ENCODE measurements around the gene ZNF469.

ZNF469 gene

DNA sequence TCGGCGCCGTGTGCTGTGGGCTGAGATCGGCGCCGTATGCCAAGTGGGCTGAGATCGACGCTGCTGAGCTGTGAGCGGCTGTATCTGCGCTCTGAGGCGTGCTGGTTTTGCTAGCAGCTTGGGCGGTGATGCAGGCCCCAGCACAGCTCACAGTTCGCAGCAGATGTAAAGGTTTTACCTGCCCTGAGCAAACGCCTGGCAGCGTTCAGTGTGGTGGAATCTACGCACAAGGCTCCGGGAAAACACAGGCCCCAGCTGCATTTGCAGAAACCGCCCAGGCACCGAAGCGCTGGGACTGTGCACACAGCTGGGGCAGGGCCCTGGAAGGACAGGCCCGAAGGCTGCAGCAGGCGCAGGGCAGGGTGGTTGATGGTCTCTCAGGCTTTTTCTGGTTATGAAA, 8.0 kb upstream of the ZNF469 start:
- TF ChIP-seq, protein P1, sequence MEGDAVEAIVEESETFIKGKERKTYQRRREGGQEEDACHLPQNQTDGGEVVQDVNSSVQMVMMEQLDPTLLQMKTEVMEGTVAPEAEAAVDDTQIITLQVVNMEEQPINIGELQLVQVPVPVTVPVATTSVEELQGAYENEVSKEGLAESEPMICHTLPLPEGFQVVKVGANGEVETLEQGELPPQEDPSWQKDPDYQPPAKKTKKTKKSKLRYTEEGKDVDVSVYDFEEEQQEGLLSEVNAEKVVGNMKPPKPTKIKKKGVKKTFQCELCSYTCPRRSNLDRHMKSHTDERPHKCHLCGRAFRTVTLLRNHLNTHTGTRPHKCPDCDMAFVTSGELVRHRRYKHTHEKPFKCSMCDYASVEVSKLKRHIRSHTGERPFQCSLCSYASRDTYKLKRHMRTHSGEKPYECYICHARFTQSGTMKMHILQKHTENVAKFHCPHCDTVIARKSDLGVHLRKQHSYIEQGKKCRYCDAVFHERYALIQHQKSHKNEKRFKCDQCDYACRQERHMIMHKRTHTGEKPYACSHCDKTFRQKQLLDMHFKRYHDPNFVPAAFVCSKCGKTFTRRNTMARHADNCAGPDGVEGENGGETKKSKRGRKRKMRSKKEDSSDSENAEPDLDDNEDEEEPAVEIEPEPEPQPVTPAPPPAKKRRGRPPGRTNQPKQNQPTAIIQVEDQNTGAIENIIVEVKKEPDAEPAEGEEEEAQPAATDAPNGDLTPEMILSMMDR (conservative IDR thresholded peaks at IDR 0.05; ENCODE audit: low read depth, low read length), result no peak
- no peak overlapping the region for H3K4me3 ChIP-seq (ENCODE audit: low read depth, low read length)
- no peak for DNase-seq (ENCODE audit: low read depth)

DNA sequence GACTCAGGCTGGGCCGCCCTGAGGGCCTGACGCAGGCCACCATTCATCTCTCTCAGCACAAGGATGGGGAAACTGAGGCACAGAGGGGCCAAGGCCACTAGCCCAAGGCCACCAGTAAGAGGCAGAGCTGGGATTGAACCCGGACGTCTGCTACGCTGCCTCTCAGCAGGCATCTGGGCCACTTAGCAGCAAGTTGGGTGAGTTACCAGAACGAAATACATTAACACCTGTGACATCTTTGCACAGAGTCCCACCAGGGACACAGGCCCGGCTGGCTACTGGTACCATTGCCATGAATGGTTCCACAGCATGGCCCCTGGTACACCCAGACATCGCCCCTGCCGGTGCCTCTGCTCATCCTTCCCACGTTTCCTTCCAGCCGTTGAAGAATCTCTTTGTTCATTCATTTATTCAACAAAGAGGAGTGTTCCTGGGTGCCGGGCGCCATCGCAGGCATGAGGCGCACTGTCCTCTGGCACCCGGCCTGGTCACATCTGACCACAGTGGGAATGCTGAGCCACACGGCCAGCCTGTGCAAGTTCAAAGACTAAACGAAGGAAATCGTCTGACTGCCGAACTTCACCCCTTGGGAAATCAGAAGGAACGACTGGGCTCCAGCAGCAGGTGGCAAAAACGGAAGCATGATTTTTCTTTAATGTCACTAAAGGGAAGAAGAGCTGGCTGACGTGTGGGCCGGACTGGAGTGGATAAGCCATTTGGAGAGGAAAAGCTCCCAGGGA, 7.4 kb upstream of the ZNF469 start:
- H3K4me3 ChIP-seq (ENCODE audit: low read depth, low read length), result no peak overlapping the region
- TF ChIP-seq, protein P1 (conservative IDR thresholded peaks at IDR 0.05; ENCODE audit: low read depth, low read length), result no peak
- no peak for DNase-seq (ENCODE audit: low read depth)

DNA sequence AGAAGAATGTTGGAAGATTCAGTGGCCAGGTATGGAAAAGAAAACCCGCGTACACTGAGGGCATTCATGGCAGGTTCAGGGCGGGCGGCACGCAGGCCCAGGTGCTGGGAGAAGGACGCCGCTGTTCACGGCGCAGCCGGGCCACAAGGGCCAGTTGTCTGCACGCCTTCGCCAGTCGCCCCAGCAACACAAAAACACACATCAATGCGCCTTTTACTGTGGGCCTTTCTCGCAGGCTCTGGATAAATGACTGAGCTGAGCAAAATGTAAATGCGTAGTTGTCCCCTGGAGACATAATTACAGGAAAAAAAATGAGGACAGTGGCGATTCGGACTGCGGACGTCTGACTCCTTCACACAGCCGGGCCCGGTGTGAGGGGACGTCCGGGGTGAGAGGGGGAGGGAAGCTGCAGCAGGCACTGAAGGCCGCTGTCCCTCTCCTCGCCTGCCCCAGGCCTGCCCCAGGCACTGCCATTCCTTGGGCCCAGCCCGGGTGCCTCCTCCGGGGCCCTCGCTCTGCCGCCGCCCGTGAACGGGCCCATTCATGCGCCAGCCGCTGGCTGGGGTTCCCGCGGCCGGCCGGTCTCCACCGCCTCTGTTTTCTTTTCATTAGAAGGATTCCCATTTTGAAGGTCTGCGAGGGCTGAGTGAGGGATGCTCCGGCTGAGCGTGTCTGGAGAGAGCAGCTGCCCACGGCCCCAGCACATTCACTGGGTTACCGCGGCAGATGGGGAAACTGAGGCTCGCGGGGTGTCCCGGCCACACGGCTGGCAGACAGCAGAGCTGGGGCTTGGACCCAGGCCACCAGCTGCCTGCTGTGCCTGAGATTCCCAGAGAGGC, 6.5 kb upstream of the ZNF469 start:
- no peak overlapping the region for H3K4me3 ChIP-seq (ENCODE audit: low read depth, low read length)
- DNase-seq (ENCODE audit: low read depth), result no peak
- TF ChIP-seq, protein P1 (conservative IDR thresholded peaks at IDR 0.05; ENCODE audit: low read depth, low read length), result no peak

DNA sequence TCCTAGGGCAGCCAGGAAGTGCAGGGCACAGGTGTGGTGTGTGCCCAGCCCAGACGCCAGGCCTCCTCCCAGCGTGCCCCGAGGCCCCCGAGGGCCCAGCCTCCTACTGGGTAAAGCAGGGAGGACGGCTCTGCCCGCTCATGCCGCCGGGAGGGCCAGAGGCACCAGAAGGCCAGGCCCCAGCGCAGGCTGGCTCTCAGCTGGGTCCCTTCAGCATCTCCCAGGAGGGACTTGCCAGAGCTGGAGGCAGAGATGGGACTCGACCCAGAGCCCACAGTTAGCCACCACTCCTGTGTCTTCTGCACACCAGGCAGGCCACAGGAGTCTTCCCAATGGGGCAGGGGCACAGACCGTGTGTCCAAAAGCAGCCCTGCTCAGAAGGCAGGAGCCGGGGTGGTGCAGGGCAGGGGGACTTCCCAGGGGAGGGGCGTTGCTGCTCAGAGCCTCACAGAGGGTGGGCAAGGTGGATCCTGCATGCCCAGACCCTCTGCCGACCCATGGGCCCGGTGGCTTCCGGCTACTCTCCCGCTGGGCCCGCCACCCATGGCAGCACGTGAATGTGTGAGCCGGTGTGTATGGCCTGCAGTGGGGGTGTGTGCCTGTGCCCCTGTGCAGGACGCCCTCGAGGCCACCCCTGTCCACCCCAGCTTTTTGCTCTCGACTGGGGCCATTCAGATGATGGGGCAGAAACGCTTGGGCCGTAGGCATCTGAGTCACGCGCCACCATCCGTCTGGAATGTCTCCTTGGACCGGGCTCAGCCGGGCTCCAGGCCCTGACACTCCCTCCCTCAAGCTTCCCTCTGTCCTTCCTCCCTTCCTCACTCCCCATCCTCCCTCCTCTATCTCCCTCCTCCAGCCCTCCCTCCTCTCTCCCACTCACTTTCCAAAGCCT, 5.7 kb upstream of the ZNF469 start:
- DNase-seq (ENCODE audit: low read depth), result no peak
- no peak overlapping the region for H3K4me3 ChIP-seq (ENCODE audit: low read depth, low read length)
- TF ChIP-seq, protein P1 (conservative IDR thresholded peaks at IDR 0.05; ENCODE audit: low read depth, low read length), result no peak

DNA sequence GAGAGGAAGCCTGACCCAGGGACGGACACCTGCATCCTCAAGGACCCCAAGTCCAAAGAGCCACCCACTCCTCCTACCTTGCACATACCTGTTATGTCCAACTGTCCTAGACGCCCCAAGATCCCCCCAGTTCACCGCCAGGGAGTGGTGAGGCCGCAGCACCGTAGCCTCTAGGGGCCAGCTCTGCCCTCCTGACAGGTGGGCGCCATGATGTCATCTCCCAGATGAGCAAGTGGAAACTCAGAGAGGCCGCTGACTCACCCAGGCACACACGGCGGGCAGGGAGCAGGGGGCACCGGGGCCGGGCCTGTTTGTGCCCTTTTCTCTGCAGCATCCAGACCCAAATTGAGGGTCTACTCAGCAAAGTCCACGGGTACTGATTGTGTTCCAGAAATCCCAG, 4.8 kb upstream of the ZNF469 start:
- no peak for DNase-seq (ENCODE audit: low read depth)
- TF ChIP-seq, protein P1 (conservative IDR thresholded peaks at IDR 0.05; ENCODE audit: low read depth, low read length), result no peak
- H3K4me3 ChIP-seq (ENCODE audit: low read depth, low read length), result no peak overlapping the region

DNA sequence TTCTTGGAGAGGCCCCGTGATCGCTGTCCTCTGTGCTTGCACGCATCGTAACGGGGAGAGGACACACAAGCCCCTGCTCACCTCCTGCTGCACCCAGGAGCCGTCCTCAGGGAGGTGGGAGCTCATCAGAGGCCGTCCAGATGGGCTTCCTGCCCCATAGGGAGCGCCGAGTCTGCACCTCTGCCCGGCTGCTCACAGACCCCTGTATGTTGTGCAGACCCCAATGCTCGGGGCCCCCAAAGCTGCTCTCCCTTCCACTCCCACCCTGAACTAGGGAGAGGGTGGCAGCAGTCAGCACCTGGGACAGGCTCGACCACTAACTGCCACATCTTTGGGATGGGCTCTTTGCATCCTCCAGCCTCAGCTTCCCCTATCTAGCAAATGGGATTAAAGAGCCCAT, 4.4 kb upstream of the ZNF469 start:
- no peak overlapping the region for H3K4me3 ChIP-seq (ENCODE audit: low read depth, low read length)
- DNase-seq (ENCODE audit: low read depth), result no peak
- TF ChIP-seq, protein P1 (conservative IDR thresholded peaks at IDR 0.05; ENCODE audit: low read depth, low read length), result no peak

All from choroid plexus epithelial cell (primary cell).